Fibroblast of lung (primary cell): ENCODE results near the gene MTHFD2L.

Experiments
- EZH2 ChIP-seq: IDR thresholded peaks from 2 replicates; pipeline ENCODE4 v1.5.1; 2012; ENCODE audit warnings: low read length, control low read depth, mild to moderate bottlenecking; ENCODE audit errors: missing control alignments
- TF ChIP-seq, protein P1 (sequence below), 2 donors: IDR thresholded peaks in 1 of 2; conservative IDR thresholded peaks in 1 of 2; 1 replicate in 1 of 2; 2 replicates in 1 of 2; pipeline ENCODE4 v1.5.1; 2011 to 2012; ENCODE audit warnings: low read length in 2 of 2, control low read depth in 1 of 2, inconsistent platforms in 1 of 2, low read depth in 1 of 2, mild to moderate bottlenecking in 1 of 2

DNA sequence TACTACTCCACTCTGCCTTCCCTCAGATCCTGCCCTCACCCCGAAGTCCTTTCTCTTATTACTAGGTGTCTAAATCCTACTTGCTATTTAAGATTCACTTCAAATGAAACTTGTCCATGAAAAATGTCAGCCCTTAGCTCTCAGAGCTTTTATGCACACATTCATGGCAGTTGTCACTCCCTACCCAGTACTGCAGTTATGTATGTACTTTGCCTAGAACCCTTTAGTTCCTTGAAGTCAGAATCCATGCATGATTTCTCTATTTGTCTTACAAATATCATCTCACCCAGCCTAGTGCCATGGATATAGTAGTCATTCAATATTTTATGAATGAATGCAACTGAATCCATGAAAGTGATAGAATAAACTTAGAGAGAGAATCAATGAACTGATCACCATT is 147.1 kb downstream of the MTHFD2L start:
- TF ChIP-seq, protein P1, sequence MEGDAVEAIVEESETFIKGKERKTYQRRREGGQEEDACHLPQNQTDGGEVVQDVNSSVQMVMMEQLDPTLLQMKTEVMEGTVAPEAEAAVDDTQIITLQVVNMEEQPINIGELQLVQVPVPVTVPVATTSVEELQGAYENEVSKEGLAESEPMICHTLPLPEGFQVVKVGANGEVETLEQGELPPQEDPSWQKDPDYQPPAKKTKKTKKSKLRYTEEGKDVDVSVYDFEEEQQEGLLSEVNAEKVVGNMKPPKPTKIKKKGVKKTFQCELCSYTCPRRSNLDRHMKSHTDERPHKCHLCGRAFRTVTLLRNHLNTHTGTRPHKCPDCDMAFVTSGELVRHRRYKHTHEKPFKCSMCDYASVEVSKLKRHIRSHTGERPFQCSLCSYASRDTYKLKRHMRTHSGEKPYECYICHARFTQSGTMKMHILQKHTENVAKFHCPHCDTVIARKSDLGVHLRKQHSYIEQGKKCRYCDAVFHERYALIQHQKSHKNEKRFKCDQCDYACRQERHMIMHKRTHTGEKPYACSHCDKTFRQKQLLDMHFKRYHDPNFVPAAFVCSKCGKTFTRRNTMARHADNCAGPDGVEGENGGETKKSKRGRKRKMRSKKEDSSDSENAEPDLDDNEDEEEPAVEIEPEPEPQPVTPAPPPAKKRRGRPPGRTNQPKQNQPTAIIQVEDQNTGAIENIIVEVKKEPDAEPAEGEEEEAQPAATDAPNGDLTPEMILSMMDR (conservative IDR thresholded peaks at IDR 0.05 in 1 of 2, IDR thresholded peaks at IDR 0.05 in 1 of 2; ENCODE audit: low read depth in 1 of 2, low read length in 2 of 2), result no peak
- TF ChIP-seq EZH2, result no peak
